K562 treated with DMSO at 1 percent for 12 hours (cell line): Measurements from ENCODE around the gene DPAGT1. TPM values are rescaled to one million over a fixed set of nuclear protein-coding genes. Genes with fewer than 3 reads are reported as not detected.

Source experiments
- total RNA-seq: library from RNA; unstranded; fragments of 300-600 nt; gene quantifications from 2 replicates; pipeline ENCODE4 v1.2.3, GENCODE V29; 2022; ENCODE audit not compliant: insufficient read depth

Gene DPAGT1
- total RNA-seq, result 17.6 and 45.7 TPM in 2 replicates

DNA sequence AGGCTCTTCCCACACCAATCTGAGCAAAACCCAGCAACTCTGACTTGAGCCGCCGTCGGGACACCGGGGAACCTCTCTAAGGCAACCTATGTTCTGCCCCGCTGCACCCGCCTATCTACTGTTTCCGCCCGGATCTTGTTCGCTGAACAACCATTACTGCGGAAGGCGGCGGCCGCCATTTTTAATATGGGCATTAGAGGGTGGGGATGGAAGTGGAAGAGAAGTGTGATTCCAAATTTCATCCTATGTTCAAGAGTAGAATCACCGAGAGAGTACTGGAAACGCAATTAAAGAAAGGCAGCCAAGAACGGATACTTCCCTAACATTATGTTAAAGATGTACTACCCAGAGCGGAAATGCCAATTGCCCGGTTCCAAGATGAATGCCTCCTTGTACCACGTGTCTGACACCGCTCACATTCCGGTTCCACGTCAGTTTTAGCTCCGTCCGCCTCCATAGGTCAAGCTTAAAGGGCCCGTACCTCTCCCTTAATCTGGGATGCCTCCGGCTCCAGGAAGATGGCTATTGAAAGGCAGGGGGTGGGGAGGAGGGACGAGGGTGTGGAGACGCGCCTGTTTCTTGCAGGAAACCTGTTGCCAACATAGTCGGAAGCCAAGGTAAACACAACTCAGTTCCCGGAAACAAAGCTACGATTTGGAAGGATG lies at the start of gene DPAGT1:
Gene DPAGT1 (minus strand): TSS at position 95 of the 665 bp plus-strand sequence. CDS start 198 bp downstream, outside the sequence.

DNA sequence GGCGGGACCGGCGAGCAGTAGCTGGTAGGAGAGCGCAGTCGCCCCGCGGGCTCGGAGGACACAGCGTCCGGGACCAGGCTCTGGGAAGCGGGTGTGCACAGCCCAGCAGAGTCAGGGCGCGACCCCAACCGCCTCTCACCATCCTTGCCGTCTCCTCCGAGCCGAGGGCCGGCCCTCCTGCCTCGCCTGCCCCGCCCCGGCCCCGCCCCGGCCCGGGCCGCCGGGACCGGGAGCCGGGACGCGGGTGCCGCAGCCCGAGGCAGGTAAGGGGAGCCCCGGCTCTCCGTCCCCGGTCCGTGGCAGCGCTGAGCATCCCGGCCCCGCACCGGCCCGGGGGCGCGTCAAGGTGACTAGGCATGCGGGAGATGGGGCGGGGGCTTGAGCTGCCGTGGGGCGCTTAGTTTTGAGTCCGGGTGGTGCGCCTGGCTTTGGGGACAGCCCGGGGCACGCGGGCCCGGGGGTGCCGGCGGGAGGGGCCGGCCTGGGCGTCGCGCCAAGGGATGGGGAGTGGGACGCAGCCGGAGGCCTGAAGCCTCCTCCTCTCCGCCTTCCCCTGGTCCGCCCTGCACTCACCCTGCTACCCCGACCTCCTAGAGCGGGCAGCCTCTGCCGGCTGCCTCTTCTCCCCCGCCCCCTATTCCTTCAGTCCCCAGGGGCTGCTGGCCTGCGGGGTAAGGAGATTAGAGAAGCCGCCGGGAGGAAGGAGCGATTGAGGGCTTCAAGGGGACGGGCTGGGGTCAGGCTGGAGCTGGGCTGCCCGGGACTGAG lies 47.5 kb upstream of the DPAGT1 start, which contains the start of gene ABCG4:
Gene ABCG4 (plus strand): TSS at position 35 of the 768 bp plus-strand sequence. CDS start 914 bp downstream, outside the sequence.

DNA sequence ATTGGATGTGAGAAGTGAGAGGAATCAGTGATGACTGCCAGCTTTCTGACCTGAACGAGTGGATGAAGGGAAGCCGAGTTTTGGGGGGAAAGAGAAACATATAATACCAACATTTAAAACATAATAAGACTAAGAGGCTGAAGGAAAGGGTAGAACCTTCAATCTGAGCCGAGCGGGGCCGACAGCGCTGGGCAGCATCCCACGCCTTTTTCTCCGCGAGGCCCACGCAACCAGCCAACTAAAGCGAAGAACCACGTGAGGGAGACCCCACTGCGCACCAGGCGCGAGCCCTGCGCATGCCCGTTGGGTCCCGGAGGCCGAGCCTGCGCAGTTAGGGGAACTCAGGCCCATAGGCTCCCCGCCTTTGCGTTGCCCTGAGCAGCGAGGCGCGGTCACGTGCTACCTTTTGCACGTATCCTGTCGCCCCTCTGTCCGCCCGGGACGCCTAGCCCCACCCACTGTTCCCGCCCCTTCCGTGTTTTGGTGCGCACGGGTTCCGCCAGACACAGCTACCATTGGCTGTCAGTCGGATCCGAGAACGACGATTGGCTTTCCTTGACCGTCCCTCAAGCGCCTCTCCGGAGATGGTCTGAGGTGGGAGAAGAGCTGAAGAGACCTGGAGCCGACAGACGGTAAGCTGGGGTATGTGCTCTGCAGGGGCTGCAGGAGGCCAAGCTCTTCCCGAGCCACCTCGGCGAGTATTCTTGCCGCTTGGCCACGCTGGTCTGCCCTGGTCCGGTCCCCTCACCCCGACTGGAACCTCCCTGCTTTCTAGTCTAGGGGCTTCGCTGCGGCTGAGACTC lies 19.6 kb upstream of the DPAGT1 start, which contains the start of gene HINFP:
Gene HINFP (plus strand): TSS at position 573 of the 803 bp plus-strand sequence. CDS start 5,365 bp downstream, outside the sequence.

DNA sequence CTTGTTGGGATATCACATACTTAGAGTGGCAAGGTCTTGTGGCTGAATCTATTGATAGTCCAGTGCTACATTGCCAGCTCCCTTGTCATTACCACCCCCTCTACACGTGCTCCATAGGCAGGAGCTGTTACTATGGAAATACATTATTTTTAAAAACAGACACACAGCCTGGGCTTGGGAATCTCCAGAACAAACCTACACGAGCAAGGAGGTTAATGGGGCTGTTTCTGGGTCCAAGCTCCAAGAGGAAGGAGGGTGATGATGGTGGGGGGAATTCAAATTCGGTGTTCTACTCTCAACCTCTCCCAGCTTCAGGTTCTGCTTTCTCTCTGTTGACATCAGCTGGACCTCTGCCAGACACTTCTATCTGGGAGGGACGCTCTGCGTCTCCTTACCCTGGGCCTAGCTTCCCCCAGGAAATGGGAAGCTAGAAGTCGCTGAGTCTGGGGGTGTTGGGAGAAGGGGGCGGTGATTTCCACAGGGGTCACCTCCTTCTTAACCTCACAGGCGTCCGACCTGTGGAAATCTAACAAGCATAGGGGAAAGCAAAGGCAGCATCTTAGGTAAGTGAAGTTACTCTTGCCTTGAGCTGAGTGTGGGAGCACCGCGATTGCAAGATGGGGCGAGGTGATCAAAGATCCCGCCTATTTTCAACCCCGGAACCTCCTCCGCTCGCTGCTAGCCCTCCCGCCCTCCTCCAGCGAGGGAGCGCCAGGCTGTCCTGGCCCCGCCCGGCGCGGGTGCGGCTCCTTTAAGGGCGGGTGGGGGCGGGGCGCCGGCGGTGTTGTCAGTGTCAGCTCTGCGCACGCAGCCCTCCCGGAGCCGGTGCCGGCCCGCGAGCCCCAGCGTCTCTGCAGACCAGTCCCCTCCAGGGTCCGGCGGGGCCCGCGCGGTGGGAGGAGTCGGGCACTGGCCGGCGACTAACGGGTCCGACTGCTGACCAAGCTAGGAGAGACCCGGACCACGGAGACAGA lies 5.2 kb upstream of the DPAGT1 start, which contains the start of gene C2CD2L:
Gene C2CD2L (plus strand): TSS at position 781 of the 974 bp plus-strand sequence. CDS start 398 bp downstream, outside the sequence.

DNA sequence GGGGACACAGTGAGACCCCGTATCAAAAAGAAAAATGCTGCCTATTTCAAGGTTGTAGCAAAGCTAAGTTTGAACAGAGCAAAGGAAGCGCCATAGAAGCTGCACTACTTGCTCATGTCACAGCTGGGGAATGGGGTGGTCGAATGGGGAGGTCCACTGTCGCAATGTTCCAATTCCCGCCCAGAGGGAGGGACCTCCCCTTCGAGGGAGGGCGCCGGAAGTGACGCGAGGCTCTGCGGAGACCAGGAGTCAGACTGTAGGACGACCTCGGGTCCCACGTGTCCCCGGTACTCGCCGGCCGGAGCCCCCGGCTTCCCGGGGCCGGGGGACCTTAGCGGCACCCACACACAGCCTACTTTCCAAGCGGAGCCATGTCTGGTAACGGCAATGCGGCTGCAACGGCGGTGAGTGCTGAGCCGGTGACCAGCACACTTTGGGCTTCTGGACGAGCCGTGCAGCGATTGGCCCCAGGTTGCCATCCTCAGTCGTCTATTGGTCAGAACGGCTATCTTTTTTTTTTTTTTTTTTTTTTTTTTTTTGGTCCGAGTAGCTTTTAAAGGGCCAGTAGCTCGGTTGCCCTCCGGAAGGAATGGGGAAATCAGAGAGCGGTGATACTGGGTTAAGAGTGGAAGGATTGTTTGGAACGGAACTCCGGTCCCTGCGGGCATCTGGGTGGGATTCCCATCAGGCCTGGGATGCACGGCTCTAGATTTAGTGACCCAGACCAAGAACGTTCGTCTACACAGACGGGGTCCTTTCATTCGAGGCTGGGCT lies 16.8 kb downstream of the DPAGT1 start, which contains the start of gene HMBS:
Gene HMBS (plus strand): TSS at position 219 of the 774 bp plus-strand sequence. CDS start 153 bp downstream, at position 372.

DNA sequence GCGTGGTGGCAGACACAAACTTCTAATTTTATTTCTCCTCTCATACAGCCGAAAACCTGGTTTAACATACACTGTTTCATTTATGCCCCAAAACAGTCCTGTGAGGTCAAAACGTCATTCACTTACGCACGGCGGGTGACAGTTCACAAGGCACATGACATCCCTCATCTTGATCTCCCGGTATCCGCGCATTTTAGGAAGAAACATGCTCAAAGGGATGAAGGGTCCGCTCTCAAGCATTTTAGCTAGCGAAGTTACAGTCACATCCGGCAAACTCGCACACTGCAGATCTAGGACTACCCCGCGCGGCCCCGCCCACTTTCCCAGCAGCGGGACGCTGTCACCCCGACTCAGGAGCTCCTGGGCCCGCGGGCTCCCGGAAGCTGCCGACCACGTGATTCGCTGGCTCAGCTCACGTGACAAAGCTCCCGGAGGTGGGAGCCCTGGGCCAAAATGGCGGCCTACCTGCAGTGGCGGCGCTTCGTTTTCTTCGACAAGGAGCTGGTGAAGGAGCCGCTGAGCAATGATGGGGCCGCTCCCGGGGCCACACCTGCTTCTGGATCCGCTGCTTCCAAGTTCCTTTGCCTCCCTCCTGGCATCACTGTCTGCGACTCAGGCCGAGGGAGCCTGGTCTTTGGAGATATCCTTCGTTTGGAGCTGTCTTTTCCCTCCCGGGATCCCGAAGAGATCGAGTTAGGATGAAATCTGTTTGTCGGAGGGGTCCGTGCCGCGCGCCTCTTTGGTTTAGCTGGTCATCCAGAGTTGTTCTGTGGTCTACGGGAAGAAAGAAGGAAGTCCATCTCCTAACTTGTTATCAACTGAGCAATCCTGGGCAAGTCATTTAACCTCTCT lies 34.1 kb downstream of the DPAGT1 start, which contains the start of gene VPS11:
Gene VPS11 (plus strand): TSS at position 448 of the 852 bp plus-strand sequence. CDS start 6 bp downstream, at position 454.

DNA sequence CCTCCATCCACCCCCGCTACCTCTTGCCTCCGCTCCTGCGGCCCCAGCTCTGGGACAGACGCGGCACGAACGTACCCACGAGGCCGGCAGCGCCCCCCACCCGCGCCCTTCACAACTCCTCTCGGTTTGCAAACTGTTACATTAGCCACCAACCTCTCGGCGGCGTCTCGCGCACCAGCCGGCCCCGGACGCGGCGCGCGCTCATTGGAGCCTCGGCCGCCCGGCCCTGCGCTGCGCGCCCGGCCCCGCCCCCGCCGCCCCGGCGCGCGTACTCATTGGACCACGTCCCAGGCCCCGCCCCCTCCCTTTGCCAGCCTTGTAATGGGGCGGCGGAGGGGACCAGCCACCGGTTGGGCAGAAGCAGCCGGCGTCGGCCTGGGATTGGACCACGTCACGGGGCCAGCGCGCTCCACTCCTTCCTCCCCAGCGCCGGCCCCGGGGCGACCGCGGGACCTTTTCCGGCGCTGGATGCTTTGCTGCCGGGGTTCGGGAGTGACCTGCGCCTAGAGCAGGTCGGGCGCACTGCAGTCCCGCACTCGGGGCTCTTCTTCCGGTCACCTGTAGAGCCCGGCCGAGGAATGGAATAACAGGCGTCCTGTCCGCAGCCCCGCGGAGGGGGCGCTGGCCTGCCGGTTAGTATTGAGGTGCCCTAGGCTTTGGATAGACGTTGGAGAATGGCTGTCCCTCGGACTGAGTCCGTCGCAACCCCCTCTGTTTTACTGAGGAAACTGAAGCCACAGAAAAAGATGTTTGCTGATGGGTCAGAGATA lies 44.5 kb downstream of the DPAGT1 start, which contains the start of gene HYOU1:
Gene HYOU1 (minus strand): TSS at position 206 of the 770 bp plus-strand sequence. CDS start 1,045 bp downstream, outside the sequence.

Other genes starting within 250 kb of the DPAGT1 start
- gene CXCR5, start 218.0 kb downstream of the DPAGT1 start, total RNA-seq, result not detected in 2 replicates
- 2.3 and 12.1 TPM in 2 replicates for gene BCL9L, start 175.9 kb downstream of the DPAGT1 start, total RNA-seq
- gene UPK2, start 145.6 kb downstream of the DPAGT1 start, total RNA-seq, result not detected in 2 replicates
- not detected in 2 replicates for gene FOXR1, start 130.1 kb downstream of the DPAGT1 start, total RNA-seq
- gene CENATAC, start 103.7 kb downstream of the DPAGT1 start, total RNA-seq, result 8.3 and 17.1 TPM in 2 replicates
- 1,621 and 2,114 TPM in 2 replicates for gene RPS25, start 83.5 kb downstream of the DPAGT1 start, total RNA-seq
- 149 and 183 TPM in 2 replicates for gene TRAPPC4, start 83.1 kb downstream of the DPAGT1 start, total RNA-seq
- 37.9 and 44.4 TPM in 2 replicates for gene SLC37A4, start 71.0 kb downstream of the DPAGT1 start, total RNA-seq
- 137 and 244 TPM in 2 replicates for gene HYOU1, start 44.6 kb downstream of the DPAGT1 start, total RNA-seq
- gene VPS11, start 34.0 kb downstream of the DPAGT1 start, total RNA-seq, result 33.0 and 35.8 TPM in 2 replicates
- 65.7 and 78.9 TPM in 2 replicates for gene HMBS, start 17.0 kb downstream of the DPAGT1 start, total RNA-seq
- gene C2CD2L, start 5.5 kb upstream of the DPAGT1 start, total RNA-seq, result 26.1 and 40.1 TPM in 2 replicates
- gene HINFP, start 19.7 kb upstream of the DPAGT1 start, total RNA-seq, result 20.0 and 31.5 TPM in 2 replicates
- not detected in 2 replicates for gene ABCG4, start 47.2 kb upstream of the DPAGT1 start, total RNA-seq
- 2.5 and 3.5 TPM in 2 replicates for gene NLRX1, start 66.9 kb upstream of the DPAGT1 start, total RNA-seq
- gene NHERF4, start 83.6 kb upstream of the DPAGT1 start, total RNA-seq, result not detected in 2 replicates
- gene CBL, start 104.5 kb upstream of the DPAGT1 start, total RNA-seq, result 3.7 and 20.1 TPM in 2 replicates
- gene MCAM, start 215.3 kb upstream of the DPAGT1 start, total RNA-seq, result 10.9 and 23.5 TPM in 2 replicates
- 40.4 and 60.3 TPM in 2 replicates for gene RNF26, start 232.7 kb upstream of the DPAGT1 start, total RNA-seq
- gene C1QTNF5, start 239.0 kb upstream of the DPAGT1 start, total RNA-seq, result 0.80 TPM in 1 of 2 replicates, not detected in the other
- not detected in 2 replicates for gene MFRP, start 244.9 kb upstream of the DPAGT1 start, total RNA-seq